ENCODE results near the gene CLDN18.

DNA sequence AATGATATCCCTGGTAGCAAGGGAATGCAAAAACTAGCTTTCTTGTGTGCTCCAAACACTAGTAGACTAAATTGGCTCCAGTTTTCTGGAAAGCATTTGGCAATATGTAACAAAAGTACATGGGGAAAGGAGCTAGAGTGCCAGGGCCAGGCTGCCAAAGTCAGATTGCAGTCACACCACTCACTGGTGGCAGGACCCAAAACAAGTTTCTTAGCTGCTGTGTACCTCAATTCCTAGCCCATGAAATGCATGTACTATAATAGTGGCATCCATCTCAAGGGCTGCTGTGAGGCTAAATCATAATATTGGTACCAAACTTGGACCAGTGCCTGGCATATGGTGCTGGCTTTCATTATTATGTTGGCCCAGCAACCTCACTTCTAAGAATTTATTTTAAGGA, 49.3 kb downstream of the CLDN18 start:
- TF ChIP-seq, protein P1, sequence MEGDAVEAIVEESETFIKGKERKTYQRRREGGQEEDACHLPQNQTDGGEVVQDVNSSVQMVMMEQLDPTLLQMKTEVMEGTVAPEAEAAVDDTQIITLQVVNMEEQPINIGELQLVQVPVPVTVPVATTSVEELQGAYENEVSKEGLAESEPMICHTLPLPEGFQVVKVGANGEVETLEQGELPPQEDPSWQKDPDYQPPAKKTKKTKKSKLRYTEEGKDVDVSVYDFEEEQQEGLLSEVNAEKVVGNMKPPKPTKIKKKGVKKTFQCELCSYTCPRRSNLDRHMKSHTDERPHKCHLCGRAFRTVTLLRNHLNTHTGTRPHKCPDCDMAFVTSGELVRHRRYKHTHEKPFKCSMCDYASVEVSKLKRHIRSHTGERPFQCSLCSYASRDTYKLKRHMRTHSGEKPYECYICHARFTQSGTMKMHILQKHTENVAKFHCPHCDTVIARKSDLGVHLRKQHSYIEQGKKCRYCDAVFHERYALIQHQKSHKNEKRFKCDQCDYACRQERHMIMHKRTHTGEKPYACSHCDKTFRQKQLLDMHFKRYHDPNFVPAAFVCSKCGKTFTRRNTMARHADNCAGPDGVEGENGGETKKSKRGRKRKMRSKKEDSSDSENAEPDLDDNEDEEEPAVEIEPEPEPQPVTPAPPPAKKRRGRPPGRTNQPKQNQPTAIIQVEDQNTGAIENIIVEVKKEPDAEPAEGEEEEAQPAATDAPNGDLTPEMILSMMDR (IDR thresholded peaks at IDR 0.05): no peak
- TF ChIP-seq EZH2 (IDR thresholded peaks at IDR 0.05; ENCODE audit: borderline replicate concordance, insufficient read depth, low read depth, low read length, poor library complexity, severe bottlenecking): no peak

Measured in B cell (primary cell).